Stimulated activated CD8-positive, alpha-beta memory T cell treated with anti-CD3 and anti-CD28 coated beads, Interleukin-12 subunit alpha, Interleukin-12 subunit beta, amount 100 ng/mL, for 24 hours (primary cell): ENCODE measurements around the gene KLHL14.
"Not testable (repeated sequence)": the region's sequence is repeated elsewhere in the genome, so short reads cannot be mapped to it uniquely, and the experiment has no call there.

Experiments
- DNase-seq: peaks from one replicate; pipeline ENCODE4 v3.0.0-alpha.2; 2020; ENCODE audit errors: extremely low read depth

KLHL14 gene

DNA sequence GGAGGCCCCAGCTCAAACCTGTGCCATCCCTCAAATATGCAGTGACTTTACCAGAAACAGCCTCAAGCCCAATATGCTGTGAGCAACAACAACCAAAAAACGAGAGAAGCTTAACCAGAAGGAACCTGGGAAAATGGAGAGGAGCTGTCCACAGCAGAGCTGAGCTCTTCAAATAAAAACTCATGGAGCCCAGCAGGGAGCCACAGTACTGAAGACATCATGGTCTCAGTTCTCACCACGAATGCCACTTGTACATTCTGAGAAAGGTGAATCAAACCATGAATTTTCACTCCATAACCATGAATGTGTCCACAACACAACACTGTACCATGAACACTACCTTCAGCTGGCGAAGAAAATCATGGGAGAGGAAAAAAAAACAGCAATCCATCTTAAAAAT, 50.5 kb downstream of the KLHL14 start:
- no peak for DNase-seq

DNA sequence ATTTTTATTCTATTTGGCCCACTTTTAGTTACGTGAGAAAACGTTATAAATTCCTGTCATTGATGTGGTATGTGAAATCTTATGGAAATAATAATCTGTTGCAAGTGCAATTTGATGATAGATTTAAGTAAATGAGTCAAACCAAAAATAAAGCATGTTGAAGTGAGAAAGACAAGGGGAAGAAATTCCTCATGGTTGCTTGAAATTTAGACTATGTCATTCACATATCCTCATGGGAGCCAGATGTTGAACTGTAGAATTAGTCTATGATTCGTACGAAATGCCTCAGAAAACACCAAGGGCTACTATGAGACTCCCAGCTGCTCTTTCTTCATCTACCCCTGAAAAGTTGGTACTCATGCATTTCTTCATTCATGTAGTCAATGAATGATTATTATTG, 55.7 kb downstream of the KLHL14 start:
- no peak for DNase-seq

DNA sequence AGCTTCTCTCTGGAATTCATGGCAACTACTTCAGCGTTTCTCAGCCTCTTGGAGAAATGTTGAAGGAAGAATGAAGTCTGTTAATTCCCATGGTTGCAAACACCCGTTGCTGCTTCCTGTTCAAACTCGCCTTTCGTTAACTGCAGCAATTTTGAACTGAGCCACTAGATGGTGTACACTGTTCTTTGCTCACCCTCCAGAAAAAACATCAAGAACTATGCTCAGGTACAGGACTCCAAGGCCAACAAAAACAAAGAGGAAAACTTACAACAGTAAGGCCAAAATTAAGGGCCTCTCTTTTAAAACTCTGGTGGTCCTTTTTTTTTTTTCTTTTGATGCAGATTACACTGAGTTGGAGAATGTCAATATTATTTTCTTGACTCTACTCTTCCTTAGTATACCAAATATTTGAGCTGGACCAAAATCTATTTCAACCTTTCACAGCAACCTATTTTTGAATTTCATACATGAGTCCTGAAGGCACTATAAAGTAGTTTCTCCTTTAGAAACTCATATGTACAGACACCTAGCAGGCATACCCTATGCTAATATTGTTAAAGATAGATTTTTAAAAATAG, 58.2 kb downstream of the KLHL14 start:
- no peak for DNase-seq

DNA sequence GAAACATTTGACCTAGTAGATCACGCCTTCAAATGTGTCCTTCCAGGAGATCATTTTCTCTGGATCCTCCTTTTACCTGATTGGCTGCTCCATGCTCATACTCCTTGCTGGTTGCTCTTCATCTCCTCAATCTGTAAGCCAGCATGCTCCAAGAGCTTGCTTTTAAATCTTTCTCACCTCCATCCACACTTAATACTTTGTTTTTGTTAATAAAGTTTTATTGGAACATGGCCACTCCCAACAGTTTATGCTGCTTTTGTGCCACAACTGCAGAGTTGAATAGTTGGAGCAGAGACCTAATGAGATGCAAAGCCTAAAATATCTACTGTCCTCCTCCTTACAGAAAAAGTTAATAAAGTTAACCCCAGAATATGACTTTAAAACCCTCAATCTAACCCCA, 60.0 kb downstream of the KLHL14 start:
- no peak for DNase-seq

- no peak for DNase-seq
These were observed 61.0 kb downstream of the KLHL14 start for GRCh38 chr18:32711862-32712261.

DNA sequence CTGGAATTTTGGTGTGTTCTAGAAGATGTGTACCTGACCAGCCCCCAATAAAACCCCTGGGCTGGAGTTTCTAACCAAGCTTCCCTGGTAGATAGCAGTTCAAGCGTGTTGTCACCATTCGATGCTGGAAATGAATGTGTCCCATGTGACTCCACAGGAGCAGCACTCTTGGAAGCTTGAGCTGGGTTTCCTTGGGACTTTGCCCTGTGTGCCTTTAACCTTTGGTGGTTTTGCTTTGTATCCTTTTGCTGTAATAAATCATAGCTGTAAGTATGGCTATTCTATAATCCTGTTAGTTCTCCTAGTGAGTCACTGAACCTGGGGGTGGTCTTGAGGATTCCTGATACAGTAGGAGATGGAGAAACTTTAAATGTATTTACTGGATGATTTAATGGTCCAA, 65.2 kb downstream of the KLHL14 start:
- DNase-seq: no peak

DNA sequence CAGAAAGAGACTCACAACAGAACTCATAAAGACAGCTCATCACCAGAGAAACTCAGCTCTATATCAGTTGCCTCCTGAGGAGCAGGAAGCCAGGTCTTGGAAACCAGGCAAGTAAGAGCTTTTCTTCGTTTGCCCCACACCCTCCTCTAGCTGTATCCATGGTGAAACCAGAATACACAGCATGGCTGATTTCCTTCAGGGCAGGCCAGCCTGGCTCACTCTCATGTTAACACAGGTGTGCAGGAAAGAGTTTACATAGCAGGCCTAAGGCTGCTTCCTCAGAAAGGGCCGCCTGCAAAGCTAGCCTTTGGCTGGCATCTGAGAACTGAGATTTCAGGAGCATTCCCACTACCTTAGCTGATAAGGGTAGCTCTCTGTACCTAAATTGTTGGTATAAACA, 65.7 kb downstream of the KLHL14 start:
- DNase-seq: no peak

DNA sequence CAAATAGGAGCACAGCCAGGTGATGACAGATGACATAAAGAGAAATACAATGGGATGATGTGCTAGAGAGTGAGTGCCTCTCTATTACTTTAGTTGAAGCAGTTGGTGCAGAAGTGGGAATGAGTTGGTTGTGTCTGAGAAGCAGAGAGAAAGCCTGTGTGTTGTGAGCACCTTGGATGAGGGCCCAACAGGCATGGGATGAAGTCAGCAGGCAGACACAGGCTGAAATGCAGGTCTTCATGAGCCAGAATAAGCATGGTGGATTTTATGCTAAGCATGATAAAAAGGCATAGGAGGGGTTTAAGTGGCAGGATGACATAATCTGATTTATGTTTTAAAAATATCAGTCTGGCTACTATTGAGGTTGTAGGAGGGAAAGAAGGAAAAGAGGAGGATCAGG, 71.5 kb downstream of the KLHL14 start:
- DNase-seq: no peak

GRCh38 chr18:32698153-32698552, 74.7 kb downstream of the KLHL14 start:
- DNase-seq: no peak

GRCh38 chr18:32696376-32696775, 76.4 kb downstream of the KLHL14 start:
- no peak for DNase-seq

DNA sequence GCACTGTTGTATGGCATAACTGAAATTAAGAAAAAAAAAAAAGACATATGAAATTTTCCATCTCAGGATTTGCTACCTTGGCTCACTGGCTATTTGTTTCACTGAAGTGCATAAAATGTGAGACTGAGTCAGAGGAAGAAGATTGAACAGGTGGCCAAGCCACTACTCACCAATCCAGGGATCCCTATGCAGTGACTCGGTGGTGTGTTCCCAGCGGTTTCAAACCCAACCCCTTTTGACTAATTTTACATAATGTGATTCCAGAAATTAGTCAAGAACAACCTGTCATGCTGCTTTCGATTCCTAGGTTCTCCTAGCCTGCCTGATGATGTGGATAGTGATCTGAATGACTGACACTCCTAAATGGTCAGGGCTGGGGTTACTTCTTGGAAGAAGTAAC, 77.3 kb downstream of the KLHL14 start:
- no peak for DNase-seq

- no peak for DNase-seq
These were observed 84.0 kb downstream of the KLHL14 start for GRCh38 chr18:32688821-32689220.

- DNase-seq: no peak
These were observed 87.9 kb downstream of the KLHL14 start for GRCh38 chr18:32684940-32685339.

- DNase-seq: no peak
These were observed 88.7 kb downstream of the KLHL14 start for GRCh38 chr18:32684096-32684495.

- DNase-seq: no peak
These were observed 89.8 kb downstream of the KLHL14 start for GRCh38 chr18:32683044-32683443.

DNA sequence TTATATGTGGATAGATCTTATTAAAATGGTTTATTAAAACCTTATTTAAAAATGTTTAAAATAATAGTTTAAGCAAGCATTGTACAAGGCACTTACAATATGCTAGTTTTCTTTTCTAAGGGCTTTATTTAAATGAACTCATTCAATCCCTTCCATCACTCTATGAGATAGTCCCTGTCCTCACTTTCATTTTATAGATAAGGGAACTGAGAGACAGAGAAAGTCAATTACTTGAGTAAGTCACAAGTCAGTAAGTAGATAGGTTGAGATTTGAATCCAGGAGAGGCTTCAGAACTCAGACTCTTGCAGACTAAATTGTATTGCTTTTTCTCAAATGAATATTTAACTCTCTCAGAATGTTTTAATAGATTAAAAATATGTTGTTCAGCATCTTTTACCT, 95.2 kb downstream of the KLHL14 start:
- DNase-seq: no peak

- no peak for DNase-seq
These were observed 98.3 kb downstream of the KLHL14 start for GRCh38 chr18:32674491-32674890.

GRCh38 chr18:32672398-32672797, 100.4 kb downstream of the KLHL14 start:
- no peak for DNase-seq

- no peak for DNase-seq
These were observed 102.1 kb downstream of the KLHL14 start for GRCh38 chr18:32670727-32671126.

DNA sequence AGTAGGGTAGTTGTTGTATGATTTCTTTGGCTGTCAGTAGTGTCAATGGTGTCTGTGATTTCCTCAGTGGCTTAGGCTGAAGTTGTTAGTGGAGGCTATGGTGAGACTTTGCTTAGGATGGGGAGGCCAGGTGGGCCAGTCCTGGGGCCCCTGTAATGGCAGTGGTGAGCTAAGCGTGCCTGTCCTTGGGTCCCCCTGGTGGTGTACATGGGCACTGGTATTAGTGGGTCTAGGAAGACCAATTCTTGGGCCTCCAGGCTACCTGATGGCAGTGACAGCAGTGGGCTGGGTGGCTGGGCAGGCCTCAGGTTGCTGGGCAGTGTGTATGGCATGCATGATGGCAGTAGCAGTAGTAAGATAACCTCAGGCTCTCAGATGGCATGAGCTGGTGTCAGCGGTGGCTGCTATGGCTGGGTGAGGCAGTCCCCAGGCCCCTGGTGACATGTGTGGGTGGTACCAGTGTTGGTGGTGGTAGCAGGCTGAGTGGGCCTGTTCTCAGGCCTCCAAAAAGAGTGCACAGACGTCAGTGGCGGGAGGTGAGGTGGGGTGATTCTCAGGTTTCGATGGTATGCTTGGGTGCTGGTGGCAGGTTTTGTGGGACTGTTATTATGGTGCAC, 103.2 kb downstream of the KLHL14 start:
- no peak for DNase-seq

- no peak for DNase-seq
These were observed 103.9 kb downstream of the KLHL14 start for GRCh38 chr18:32668956-32669355.

DNA sequence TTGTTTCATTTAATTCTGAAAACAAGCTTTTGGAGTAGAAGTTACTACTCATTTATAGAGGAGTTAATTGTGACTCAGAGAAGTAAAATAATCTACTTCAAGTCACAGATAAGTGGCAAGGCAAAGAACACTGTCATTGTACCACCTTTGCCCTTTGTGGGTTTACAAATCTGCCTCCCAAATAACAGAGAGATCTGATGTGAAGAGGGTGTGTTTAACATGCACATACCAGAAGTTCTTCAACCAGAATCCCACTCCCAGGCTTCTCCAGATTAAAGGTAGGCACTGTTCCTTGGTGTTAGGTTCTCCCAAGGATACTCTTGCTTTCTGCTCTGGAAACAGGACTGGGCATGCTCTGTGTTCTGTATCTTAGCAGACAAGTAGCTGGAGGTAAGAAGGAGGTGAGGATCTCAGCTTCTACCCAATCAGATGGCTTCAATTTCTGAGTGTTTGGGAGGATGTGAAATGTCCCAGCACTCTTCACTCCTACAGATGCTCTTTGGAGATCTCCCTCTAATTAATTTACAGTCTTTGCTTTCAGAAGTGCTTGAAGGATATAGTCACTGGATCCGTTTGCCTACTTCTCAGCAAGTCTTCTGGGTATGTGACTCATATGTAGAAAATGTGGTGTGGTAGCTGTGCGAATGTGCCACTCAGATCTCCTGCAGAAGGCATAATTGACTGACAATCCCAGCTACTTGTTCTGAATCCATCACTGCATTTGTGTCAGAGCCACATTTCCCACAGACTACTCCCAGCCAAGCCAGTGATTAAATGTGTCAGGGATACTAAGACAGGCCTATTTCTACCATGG, 111.1 kb downstream of the KLHL14 start:
- DNase-seq: no peak

DNA sequence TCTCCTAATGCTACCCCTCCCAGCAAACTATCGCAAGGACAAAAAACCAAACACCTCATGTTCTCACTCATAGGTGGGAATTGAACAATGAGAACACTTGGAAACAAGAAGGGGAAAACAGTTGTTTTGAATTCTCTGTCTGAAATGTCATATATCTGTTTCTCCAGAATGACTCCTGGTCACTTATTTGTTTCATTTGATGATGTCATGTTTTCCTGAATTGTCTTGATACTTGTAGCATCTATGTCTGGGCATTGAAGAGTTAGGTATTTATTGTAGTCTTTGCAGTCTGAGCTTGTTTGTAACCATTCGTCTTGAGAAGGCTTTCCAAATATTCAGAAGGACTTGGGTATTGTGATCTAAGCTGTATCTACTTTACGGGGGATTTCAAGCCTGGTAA, 118.3 kb downstream of the KLHL14 start:
- DNase-seq: not testable (repeated sequence)
